Progenitor cell of endocrine pancreas (in vitro differentiated cells): ENCODE data around the gene REXO5. TPM values are rescaled to one million over a fixed set of nuclear protein-coding genes. Genes with fewer than 3 reads are reported as not detected.
A peak's percentile ranks its signal among the peaks of the same experiment; 100 is the strongest.

Experiments used
- DNase-seq: peaks from one replicate; pipeline ENCODE4 v3.0.0; 2021; ENCODE audit warnings: low spot score; ENCODE audit not compliant: unreplicated experiment
- H3K27ac Mint-ChIP-seq: 2 replicates; pipeline ENCODE4 v1.8.0; 2021; ENCODE audit warnings: mild to moderate bottlenecking, moderate library complexity, mixed read lengths
- H3K27me3 Mint-ChIP-seq: 2 replicates; pipeline ENCODE4 v1.8.0; 2021; ENCODE audit warnings: mixed read lengths
- H3K36me3 Mint-ChIP-seq: 2 replicates; pipeline ENCODE4 v1.8.0; 2022; ENCODE audit warnings: mixed read lengths; ENCODE audit not compliant: insufficient read depth
- H3K4me1 Mint-ChIP-seq: 2 replicates; pipeline ENCODE4 v1.8.0; 2021; ENCODE audit warnings: low read depth, mixed read lengths
- H3K4me3 Mint-ChIP-seq: 2 replicates; pipeline ENCODE4 v1.8.0; 2021; ENCODE audit warnings: low read depth, mild to moderate bottlenecking, moderate library complexity, mixed read lengths
- H3K9me3 Mint-ChIP-seq: 2 replicates; pipeline ENCODE4 v1.8.0; 2021; ENCODE audit warnings: low read depth, mixed read lengths
- CTCF ChIP-seq: fragments of 200-600 bp; sonication (generic); IDR thresholded peaks from one replicate; pipeline ENCODE4 v1.5.0; 2021; ENCODE audit warnings: antibody characterized with exemption, mild to moderate bottlenecking; ENCODE audit not compliant: unreplicated experiment
- total RNA-seq: library from RNA; stranded (reverse); gene quantifications from 2 replicates; pipeline ENCODE4 v1.2.1, GENCODE V29; 2021

REXO5 gene
- total RNA-seq, 1 donor from 2014 or later: 8.0 TPM

DNA sequence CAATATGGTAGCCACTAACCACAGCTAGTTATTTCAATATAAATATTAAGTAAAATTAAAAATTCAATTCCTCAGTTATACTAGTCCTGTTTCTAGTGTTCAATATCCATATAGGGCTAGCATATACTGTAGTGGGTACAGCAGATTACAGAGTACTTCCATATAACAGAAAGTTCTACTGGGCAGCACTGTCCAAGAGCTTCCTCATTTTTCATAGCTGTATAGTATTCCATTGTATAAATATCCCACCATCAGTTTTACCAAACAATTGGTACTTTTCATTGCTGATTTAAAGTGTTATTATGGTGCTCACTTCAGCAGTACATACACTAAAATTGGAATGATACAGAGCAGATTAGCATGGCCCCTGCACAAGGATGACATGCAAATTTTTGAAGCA is 22.1 kb upstream of the REXO5 start:
- Mint-ChIP-seq H3K36me3 (peaks cover 7% of the 10 kb centered on the region), H3K4me3 (no peak overlapping the region), H3K27me3 (no peaks in the 10 kb centered on the region), H3K4me1 (peaks cover 2% of the 10 kb centered on the region), H3K9me3 (no peaks in the 10 kb centered on the region), H3K27ac (no peak overlapping the region)
- TF ChIP-seq CTCF: no peak
- no peak for DNase-seq

DNA sequence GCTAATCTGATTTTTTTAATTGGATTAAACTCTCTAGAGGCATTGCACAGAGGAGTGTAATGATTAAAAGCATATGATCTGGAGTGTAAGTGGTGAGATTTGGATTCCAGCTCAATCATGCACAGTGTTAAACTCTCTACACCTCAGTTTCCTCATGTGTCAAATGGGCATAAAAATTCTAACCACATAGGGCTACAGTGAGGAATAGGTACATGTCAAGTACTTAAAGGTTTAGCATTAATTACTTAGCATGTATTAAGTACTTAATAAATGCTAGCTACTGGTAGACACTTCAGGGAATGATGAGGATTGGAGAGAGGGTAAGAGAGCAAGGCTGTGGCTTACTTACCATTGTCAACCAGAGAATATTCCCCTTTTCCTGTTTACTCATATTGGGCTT is 17.2 kb upstream of the REXO5 start:
- H3K4me3 Mint-ChIP-seq: no peak overlapping the region
- no peak overlapping the region for H3K27ac Mint-ChIP-seq
- H3K27me3 Mint-ChIP-seq: no peaks in the 10 kb centered on the region
- peaks cover 5% of the 10 kb centered on the region for H3K36me3 Mint-ChIP-seq
- TF ChIP-seq CTCF: no peak
- peaks cover 7% of the 10 kb centered on the region for H3K4me1 Mint-ChIP-seq
- H3K9me3 Mint-ChIP-seq: no peaks in the 10 kb centered on the region
- DNase-seq: no peak

- Mint-ChIP-seq H3K4me3 (no peak overlapping the region), H3K9me3 (no peaks in the 10 kb centered on the region), H3K27me3 (no peaks in the 10 kb centered on the region), H3K27ac (no peak overlapping the region), H3K36me3 (peaks cover 9% of the 10 kb centered on the region), H3K4me1 (peaks cover 7% of the 10 kb centered on the region)
- TF ChIP-seq CTCF: no peak
- DNase-seq: no peak
Observed at GRCh38 chr16:20791923-20792612, 14.3 kb upstream of the REXO5 start.

- H3K27me3 Mint-ChIP-seq: no peaks in the 10 kb centered on the region
- no peak for DNase-seq
- H3K27ac Mint-ChIP-seq: no peak overlapping the region
- peaks cover 11% of the 10 kb centered on the region for H3K4me1 Mint-ChIP-seq
- no peak overlapping the region for H3K4me3 Mint-ChIP-seq
- H3K9me3 Mint-ChIP-seq: no peaks in the 10 kb centered on the region
- TF ChIP-seq CTCF: no peak
- H3K36me3 Mint-ChIP-seq: peaks cover 15% of the 10 kb centered on the region
Observed at GRCh38 chr16:20798364-20798763, 8.0 kb upstream of the REXO5 start.

- DNase-seq: no peak
- no peaks in the 10 kb centered on the region for H3K9me3 Mint-ChIP-seq
- no peak overlapping the region for H3K27ac Mint-ChIP-seq
Observed at GRCh38 chr16:20799599-20799998, 6.7 kb upstream of the REXO5 start.

More at GRCh38 chr16:20799599-20799998, 6.7 kb upstream of the REXO5 start:
- Mint-ChIP-seq H3K4me1 (peaks cover 21% of the 10 kb centered on the region), H3K36me3 (peaks cover 14% of the 10 kb centered on the region), H3K27me3 (no peaks in the 10 kb centered on the region), H3K4me3 (no peak overlapping the region)
- peak; percentile 62 for TF ChIP-seq CTCF
